WI38 (cell line): ENCODE data around the gene SEC61B.

Source experiments
- H3K4me3 ChIP-seq: 2 replicates; pipeline ENCODE4 v1.5.1; 2011; ENCODE audit warnings: low read depth, mild to moderate bottlenecking, control low read depth, low read length
- TF ChIP-seq, protein P1 (sequence below): IDR thresholded peaks from 2 replicates; pipeline ENCODE4 v1.5.1; 2012; ENCODE audit warnings: low read depth, mild to moderate bottlenecking, control low read depth, low read length

The SEC61B gene

DNA sequence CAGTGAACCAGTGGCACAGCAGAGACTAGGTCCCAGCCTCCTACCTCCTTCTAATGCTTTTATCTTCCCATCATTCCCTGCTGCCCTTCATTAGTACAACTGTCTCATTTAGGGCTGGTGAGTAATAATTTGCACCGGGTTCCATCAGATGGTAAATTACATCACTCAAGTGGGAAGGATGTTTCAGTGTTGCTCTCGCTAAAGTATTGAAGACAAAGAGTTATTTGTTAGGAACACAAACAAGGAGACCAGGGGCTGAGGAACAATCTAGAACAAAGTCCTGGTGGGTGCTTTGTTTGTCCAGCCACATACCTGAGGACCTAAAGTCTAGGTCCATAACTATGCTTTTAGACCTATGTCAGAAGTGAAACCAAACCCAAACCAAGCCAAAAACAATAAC lies 52.4 kb downstream of the SEC61B start:
- H3K4me3 ChIP-seq, result no peak overlapping the region
- TF ChIP-seq, protein P1, sequence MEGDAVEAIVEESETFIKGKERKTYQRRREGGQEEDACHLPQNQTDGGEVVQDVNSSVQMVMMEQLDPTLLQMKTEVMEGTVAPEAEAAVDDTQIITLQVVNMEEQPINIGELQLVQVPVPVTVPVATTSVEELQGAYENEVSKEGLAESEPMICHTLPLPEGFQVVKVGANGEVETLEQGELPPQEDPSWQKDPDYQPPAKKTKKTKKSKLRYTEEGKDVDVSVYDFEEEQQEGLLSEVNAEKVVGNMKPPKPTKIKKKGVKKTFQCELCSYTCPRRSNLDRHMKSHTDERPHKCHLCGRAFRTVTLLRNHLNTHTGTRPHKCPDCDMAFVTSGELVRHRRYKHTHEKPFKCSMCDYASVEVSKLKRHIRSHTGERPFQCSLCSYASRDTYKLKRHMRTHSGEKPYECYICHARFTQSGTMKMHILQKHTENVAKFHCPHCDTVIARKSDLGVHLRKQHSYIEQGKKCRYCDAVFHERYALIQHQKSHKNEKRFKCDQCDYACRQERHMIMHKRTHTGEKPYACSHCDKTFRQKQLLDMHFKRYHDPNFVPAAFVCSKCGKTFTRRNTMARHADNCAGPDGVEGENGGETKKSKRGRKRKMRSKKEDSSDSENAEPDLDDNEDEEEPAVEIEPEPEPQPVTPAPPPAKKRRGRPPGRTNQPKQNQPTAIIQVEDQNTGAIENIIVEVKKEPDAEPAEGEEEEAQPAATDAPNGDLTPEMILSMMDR, result no peak
